HG03139 (cell line): ENCODE data around the gene CRYBG2.
"Not testable (repeated sequence)": the region's sequence is repeated elsewhere in the genome, so short reads cannot be mapped to it uniquely, and the experiment has no call there.

Experiments
- ATAC-seq: cut with Tn5 transposase; IDR thresholded peaks from one replicate; pipeline ENCODE4 v1.9.1; 2021; ENCODE audit not compliant: unreplicated experiment

CRYBG2 gene

DNA sequence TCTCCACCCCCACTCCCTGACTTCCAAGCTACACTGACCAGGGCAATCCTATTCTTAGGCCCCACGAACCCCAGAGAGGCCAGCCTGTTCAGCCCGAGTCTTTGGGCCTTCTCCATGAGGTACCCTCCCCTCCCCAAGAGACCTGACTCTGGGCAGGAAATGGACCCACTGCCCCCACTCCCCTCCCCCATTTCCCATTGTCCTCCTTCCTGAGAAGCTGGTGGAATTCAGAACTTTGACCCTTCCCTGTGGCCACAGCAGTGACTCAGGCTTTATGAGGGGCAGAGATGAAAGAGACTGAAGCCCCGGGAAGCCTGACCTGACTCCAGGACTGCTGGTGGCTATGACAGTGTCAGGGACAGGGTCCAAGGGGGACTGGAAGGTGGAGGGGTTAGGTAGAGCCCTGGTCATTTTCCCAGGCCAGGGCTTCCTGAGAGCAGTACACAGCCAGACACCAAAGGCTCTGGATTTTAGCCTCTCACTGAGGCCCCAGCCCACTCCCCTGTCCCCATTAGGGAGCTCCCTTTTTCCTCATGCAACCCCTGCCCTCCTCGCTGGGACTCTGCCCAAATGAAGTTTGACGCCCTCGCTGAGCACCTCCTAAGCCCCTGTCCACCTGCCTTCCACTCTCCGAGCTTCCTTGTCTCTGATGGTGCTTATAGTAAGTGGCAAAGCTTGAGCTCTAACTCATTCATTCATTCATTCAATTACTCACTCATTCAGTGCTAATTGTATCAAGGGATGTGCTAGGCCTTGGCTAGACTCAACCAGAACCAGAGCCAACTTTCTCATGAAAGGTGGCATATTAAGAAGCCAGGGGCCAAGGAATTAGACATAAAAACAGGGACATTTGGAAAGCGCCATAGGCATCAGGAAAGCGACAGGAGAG lies 3.0 kb downstream of the CRYBG2 start:
- no peak for ATAC-seq

DNA sequence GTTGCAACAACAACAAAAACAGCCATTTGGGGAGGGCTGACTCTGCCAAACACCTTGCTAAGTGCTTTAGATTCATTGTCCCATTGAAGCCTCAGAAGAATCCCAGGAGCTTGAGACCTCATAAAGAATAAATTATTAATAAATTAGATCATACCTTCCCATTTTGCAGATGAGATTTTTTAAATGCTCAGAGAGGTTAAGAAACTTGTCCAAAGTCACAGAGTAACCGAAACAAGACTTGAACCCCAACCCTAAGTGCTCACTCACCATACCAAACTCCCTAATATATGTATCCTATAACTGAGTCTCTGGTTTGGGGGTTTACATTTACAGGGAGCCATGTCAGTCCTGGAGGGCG lies 3.6 kb downstream of the CRYBG2 start:
- no peak for ATAC-seq

DNA sequence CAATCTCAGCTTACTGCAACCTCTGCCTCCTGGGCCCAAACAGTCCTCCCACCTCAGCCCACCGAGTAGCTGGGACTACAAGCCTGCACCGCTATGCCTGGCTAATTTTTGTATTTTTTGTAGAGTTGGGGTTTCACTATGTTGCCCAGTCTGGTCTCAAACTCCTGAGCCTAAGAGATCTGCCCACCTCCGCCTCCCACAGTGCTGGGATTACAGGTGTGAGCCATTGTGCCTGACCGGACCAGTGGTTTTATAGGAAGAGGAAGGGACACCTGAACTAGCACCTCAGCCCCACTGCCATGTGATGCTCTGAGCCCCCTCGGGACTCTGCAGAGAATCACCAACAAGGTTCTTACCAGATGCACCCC lies 4.1 kb downstream of the CRYBG2 start:
- no peak for ATAC-seq

DNA sequence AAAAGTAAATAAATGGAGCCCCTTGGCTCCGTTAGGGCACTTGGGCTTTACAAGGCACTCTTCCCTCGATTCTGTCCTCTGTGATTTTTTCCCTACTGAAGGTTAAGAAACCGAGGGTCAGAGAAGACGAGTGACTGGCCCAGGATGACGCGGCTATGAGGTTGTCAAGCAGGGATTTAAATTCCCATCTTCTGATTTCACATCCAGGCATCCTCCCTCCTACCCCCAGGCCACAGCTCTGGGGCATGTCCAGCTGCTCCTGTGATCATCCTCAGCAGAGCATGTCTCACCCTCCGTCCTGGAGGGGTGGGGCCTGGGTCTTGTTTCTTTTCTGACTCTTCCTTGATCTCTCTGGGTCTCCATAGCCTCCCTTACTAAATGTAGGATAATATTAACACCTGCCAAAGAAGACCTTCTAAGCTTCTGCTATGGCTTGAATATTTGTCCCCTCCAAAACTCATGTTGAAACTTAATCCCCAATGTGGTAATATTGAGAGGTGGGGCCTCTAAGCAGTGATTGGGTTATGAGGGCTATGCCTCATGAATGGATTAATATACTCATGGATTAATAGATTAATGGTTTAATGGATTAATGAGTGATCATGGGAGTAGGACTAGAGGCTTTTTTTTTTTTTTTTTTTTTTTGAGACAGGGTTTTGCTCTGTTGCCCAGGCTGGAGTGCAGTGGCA lies 4.6 kb downstream of the CRYBG2 start:
- no peak for ATAC-seq

DNA sequence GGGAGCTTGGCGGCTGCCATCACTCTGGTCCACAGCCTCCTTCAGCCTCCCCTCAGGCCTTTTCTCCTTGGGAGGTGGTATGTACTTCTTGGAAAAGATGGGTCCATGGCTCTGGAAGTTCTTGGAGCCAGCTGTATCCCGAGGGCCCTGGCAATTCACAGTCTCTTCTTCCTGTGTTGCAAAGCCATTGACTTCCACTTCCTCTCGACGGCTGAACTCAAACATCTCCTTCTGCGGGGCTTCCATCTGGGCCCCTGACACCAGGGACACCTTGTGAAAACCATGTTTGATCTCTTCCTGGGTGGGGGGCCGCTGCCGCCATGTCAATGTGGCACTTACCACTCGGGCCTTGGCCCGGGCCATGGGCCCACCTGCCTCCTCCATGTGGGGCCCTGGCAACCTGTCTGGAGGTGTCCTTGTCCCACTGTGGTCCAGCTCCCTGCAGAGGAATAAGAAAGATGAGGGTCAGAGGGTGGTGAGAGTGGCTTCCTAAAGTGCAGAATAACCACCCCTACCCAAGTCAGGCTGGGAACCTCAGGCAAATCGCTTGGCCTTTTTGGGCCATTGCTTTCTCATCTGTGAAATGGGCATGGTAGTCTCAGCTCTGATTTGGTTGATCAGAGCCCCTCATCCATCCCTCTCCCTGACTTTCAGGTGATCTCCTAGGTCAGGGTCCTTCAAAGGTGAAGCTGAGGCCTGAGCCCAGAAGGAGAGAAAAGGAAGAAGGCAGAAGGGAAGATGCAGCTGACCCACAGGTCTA lies 7.5 kb downstream of the CRYBG2 start:
- no peak for ATAC-seq

DNA sequence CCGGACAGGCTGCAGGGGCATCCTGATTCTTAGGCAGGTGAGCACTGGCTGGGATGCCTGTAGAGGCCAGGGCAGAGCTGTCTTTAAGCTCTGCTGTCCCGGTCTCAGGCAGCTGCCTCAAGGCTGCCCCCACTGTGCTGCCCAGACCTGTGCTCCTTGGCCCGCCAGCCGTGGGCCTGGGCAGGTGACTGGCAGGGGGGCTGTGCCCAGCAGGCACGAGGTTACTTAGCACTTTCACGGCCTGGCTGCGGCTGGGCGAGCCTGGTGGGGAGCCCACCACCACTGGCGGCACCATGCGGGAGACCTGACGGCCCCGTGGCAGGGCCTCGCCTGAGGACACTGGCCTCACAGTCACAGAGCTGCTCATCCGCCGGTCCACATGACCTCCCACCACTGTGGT lies 8.2 kb downstream of the CRYBG2 start:
- ATAC-seq = no peak

DNA sequence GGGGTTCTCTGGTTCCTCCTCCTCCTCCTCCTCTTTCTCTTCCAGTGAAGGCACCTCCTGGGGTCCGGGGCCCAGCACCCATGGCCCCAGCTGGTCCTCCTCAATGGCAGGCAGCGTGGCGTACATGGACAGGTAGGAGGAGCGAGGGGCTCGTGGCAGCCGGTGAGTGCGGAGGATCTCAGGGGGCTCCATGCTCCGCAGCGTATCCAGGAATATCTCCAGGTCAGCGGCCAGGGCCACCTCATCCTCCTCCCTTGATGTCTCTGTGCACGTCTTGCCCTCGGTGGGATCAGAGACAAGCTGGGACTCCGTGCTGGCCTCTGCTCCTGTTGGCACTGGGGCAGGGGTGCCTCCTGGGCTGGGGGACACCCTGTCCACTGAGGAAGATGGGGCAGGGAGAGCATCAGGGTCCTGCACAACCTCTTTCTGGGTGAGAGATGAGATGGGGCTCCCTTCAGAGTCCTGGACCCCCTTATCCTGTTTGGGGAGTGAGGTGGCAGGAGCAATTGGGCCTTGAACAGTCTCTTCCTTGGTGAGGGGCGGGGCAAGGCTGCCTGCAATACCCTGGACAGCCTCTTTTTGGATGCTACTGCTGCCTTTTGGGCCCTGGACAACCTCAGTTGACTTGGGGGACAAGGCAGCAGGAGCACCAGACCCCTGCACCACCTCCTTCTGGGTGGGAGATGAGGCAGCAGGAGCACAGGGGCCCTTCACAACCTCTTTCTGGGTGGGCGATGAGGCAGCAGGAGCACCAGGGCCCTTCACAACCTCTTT lies 9.6 kb downstream of the CRYBG2 start:
- ATAC-seq = no peak

DNA sequence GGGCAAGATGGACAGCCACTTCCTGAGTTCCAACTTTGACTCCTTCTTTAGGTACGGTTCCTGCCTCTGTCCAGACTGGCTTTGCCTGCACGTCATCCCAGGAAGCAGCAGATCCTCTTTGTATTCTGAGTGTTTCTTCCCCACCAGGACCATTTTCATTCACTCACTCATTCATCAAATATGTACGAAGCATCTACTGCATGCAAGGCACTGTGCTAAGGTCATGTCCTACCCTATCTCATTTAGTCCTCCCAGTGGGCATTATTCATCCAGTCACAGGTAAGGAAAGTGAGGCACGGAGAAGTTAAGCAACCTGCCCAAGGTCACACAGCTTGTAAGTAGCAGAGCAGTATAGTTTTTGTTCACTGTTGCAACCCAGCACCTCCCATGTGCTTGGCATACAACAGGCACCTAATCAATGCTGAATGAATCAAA lies 13.9 kb downstream of the CRYBG2 start:
- ATAC-seq = no peak

DNA sequence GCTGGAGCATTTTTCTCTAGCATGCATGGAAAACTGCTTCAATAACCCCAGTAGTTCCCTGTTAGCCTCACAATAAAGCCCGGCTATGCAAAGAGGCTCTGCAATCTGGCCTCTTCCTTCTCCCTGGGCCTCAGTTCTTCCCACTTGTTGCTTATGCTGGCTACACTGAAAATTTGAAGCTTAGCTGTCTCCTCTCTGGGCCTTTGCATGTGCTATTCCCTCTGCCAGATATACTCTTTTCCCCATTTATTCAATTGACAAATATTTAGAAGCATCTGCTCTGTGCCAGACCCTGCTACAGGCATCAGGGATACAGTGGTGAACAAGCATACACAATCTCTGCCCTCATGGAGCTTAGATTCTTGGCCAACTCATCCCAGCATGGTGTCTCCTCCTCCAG lies 15.3 kb downstream of the CRYBG2 start:
- ATAC-seq = no peak

DNA sequence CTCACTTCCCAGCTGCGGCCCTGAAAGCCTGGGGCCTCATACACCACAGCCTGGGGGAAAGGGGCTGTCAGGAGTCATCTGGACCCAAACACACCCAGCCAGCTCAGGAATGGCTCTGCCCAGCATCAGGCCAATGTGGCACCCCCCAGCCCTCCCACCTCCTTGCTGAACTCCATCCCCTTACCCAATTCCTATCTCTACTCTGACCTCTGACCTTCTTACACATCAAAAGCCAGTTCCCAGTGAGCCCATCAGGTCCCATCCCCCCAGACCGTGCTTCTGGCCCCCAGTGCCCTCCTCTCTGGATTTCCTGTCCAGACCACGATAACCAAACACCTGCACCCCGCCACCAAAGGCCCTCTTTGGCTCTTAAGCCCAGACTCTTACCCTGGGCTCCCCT lies 16.3 kb downstream of the CRYBG2 start:
- no peak for ATAC-seq

DNA sequence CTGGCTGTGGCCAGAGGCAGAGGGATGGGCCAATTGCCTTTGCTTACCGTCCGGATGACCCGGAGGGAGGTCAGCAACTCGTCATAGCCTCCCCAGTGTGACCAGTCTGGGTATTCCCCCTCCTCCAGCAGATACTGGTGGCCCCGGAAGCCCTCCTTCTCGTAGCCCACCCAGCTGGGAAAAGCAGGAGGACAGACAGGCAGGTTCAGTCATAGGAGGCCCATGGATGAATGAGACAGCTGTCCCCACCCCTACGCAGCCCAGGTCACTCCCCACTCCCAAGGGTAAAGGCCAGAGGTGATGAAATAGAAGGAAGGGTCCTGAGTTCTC lies 16.8 kb downstream of the CRYBG2 start:
- no peak for ATAC-seq

DNA sequence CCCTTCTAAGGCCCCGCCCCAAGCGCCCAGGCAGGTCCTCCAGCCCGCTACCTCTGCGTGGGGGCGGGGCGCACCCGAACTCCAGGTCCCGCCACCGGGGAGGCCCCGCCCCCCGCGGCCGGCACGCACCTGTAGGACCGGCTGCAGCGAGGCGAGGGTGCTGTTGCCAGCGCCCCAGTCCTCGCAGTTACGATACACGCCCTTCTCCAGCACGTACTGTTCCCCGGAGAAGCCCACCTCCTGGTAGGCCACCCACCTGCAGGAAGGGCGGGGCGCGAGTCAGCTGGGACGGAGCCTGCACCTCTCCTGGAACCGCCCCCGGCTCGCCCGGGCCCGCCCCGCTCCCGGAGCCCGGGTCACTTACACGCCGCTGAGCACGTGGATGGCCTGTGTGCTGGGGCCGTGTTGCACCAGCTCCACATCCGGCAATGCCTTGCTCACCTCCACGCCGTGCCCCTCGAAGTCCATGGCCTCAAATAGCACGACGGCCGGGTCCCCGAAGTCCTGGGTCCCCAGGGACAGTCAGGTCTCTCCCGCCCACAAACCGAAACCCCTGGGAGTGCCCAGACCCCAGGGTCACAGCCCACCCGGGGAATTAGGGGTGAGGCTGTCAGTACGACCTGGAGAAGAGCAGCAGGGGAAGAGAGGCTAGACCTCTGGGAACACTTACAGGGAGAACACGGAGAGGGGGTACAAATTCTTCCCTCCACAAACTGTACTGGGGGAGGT lies 17.3 kb downstream of the CRYBG2 start:
- ATAC-seq = no peak

DNA sequence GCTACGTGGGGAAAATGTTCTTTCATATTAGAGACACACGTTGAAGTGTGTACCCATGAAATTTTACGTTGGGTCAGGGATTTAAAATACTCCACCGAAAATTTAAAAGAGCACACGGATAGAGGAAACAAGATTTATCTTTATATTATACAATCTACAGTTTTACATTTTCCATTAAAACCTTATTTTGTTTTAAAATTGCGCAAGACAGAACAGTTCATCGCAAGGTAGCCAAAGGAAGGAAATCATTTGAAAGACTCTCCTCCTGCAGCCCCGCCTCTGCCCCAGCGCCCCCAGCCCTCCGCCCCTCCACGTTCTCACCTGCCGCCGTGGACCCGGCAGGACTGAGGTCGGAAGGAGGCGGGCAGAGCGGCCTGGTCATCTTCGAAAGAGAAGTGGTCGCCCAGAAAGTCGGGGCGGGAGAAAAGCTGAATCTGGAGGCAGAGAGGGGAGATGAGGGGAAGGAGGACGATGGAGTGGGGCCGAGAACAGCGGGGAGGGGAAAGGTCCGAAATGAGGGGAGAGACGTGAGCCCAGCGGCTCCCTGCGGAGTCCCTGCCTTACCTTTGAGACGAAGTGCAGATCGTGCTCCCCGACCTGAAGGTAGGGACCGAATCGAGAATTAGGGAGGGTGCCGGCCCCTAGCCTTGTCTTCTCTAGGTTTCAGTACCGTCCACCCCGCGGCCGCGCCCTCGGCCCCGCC lies 18.0 kb downstream of the CRYBG2 start:
- ATAC-seq = no peak

DNA sequence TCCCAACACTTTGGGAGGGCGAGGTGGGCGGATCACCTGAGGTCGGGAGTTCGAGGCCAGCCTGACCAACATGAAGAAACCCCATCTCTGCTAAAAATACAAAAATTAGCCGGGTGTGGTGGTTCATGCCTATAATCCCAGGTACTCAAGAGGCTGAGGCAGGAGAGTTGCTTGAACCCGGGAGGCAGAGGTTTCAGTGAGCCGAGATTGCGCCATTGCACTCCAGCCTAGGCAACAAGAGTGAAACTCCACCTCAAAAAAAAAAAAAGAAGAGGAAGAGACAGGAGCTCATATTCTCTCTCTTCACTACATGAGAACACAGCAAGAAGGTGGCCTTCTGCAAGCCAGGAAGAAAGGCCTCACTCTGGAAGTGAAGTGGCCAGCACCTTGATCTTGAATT lies 20.6 kb downstream of the CRYBG2 start:
- not testable (repeated sequence) for ATAC-seq

DNA sequence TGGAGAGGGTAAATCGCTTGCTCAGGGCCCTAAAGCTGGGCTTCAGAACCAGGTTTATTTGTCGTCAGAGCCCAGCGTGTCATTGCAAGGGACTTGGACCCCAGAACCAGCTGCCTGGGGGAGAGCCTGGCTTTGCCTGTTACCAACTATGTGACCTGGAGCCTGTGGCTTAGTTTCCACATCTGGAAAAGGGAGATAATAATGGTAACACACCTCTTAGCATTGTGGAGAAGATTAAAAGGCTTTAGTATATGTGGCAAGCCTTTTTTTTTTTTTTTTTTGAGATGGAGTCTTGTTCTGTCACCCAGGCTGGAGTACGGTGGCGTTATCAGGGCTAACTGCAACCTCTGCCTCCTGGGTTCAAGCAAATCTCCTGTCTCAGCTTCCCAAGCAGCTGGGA lies 23.7 kb downstream of the CRYBG2 start:
- no peak for ATAC-seq

DNA sequence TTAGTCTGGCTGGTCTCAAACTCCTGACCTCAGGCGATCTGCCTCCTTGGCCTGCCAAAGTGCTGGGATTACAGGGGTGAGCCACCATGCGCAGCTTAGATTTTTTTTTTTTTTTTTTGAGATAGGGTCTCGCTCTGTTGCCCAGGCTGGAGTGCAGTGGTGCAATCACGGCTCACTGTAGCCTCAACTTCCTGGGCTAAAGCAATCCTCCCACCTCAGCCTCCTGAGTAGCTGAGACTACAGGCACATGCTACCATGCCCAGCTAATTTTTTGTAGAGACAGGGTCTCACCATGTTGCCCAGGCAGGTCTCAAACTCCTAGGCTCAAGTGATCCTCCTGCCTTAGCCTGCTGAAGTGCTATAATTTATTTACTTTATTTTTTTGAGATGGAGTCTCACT lies 24.6 kb downstream of the CRYBG2 start:
- not testable (repeated sequence) for ATAC-seq

DNA sequence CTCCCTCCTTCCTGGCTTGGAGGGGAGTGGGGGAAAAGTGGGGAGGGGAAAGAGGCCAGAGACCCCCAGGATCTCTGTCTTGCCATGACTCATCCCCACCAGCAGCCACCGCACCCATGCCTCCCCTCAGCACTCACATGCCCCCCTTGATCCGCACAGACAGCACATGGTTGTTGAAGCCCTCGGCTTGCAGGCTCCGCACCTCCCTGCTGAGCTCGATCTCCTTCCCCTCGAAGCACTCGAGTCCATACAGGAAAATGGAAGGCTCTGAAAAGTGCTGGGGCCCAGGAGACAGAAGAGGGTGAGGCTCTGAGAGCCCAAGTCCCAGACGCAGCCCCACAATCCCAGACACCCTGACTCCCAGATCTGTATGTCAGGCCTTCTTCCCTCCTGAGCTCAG lies 25.3 kb downstream of the CRYBG2 start:
- no peak for ATAC-seq

DNA sequence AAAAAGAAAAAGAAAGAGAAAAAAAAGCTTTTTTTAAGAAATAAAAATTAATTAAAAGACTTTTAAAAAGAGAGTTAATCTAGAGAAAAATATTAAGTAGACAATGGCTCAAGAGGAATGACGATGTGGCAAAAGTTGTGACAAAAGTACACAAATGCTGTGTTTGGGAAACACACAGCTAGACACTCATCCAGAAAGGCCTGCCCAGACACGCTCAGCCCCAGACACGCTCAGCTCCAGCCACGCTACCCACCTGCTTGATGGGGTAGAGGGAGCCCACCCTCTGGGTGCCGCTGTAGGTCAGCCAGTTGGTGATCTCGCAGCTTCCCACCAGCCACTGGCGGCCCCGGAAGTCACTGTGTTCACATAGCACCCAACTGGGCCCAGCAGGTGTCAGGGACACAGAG lies 26.0 kb downstream of the CRYBG2 start:
- no peak for ATAC-seq

DNA sequence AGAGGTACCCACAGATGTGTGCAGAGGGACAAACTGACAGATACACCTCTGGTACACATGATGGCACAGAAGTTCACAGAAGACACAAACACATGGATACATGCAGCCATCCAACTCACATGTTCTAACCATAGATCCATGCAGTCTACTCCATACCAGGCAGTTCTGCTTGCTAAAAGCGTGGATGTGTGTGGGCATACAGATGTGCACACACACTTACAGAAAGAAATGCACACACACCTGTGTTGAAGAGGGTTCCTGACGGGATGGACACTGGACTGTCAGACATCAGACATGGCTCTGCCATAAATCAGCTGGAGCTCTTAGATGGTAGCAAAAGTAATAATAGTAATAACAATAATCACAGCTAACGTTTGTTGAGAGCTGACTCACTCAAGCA lies 29.4 kb downstream of the CRYBG2 start:
- no peak for ATAC-seq

DNA sequence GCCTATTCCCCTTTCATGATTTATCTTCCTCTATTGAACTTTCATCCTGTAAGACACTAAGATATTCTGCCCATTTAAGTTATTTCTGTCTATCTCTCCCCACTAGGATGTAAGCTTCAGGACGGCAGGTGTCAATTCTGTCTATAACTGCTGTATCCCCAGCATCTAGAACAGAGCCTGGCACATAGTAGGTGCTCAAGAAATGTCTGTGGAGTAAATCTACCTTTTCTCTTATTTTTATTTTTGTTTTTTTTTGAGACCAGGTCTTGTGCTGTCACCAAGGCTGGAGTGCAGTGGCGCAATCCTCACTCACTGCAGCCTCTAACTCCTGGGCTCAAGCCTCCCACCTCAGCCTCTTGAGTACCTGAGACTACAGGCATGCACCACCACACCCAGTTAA lies 30.5 kb downstream of the CRYBG2 start:
- no peak for ATAC-seq
